HG02970 (cell line): Measurements from ENCODE around the gene AFDN.
A peak's percentile ranks its signal among the peaks of the same experiment; 100 is the strongest.

ENCODE experiments used
- ATAC-seq: cut with Tn5 transposase; IDR thresholded peaks from one replicate; pipeline ENCODE4 v1.9.1; 2021; ENCODE audit warnings: mild to moderate bottlenecking, moderate library complexity, moderate number of reproducible peaks; ENCODE audit not compliant: unreplicated experiment, low FRiP score

AFDN gene

GRCh38 chr6:167826896-167827582 lies at the start of gene AFDN:
Gene AFDN, plus strand, starts transcription at chr6:167826911. Its CDS starts 222 bp downstream, at chr6:167827133.
- peak; percentile 32 for ATAC-seq

- ATAC-seq, result no peak
Observed at GRCh38 chr6:167778497-167779128, 48.1 kb upstream of the AFDN start.

- no peak for ATAC-seq
Observed at GRCh38 chr6:167779129-167779992, 47.4 kb upstream of the AFDN start.

- no peak for ATAC-seq
Observed at GRCh38 chr6:167779993-167780655, 46.6 kb upstream of the AFDN start.

- no peak for ATAC-seq
Observed at GRCh38 chr6:167781066-167781767, 45.5 kb upstream of the AFDN start.

GRCh38 chr6:167781868-167782267 lies 44.8 kb upstream of the AFDN start:
- no peak for ATAC-seq

GRCh38 chr6:167782698-167783517 lies 43.8 kb upstream of the AFDN start:
- ATAC-seq, result no peak

GRCh38 chr6:167786853-167787675 lies 39.6 kb upstream of the AFDN start:
- no peak for ATAC-seq

- no peak for ATAC-seq
Observed at GRCh38 chr6:167787896-167788562, 38.7 kb upstream of the AFDN start.

GRCh38 chr6:167788563-167788903 lies 38.2 kb upstream of the AFDN start:
- no peak for ATAC-seq

GRCh38 chr6:167789358-167789757 lies 37.4 kb upstream of the AFDN start:
- no peak for ATAC-seq

- ATAC-seq, result no peak
Observed at GRCh38 chr6:167791091-167791779, 35.5 kb upstream of the AFDN start.

GRCh38 chr6:167791780-167792478 lies 34.8 kb upstream of the AFDN start:
- ATAC-seq, result no peak

- ATAC-seq, result no peak
Observed at GRCh38 chr6:167793421-167793820, 33.3 kb upstream of the AFDN start.

GRCh38 chr6:167794161-167795157 lies 32.3 kb upstream of the AFDN start:
- no peak for ATAC-seq
